ENCODE measurements around the gene WDPCP.

DNA sequence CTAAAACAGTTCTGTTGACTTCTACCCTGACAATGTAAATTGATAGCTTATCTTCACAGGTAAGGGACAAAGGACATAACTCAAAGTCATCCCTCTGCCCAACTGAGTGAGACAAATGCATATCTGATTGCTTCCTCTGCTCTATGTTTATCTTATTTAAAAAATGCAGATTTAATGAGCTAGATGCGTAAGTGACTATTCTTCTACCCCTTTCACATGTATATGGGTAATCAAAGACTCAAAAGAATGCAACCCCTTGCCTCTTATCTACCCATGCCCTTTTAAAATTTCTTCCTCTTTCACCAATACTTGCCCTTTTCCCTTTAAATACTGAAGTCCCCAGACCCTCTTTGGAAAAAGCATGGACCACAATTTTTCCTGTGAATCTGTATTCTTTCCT is 253.4 kb downstream of the WDPCP start:
- TF ChIP-seq RARB (CRISPR knock-in tag; IDR thresholded peaks at IDR 0.05): no peak
- no peak for TF ChIP-seq ZFP3 (CRISPR knock-in tag; IDR thresholded peaks at IDR 0.05)
- TF ChIP-seq, protein P1, sequence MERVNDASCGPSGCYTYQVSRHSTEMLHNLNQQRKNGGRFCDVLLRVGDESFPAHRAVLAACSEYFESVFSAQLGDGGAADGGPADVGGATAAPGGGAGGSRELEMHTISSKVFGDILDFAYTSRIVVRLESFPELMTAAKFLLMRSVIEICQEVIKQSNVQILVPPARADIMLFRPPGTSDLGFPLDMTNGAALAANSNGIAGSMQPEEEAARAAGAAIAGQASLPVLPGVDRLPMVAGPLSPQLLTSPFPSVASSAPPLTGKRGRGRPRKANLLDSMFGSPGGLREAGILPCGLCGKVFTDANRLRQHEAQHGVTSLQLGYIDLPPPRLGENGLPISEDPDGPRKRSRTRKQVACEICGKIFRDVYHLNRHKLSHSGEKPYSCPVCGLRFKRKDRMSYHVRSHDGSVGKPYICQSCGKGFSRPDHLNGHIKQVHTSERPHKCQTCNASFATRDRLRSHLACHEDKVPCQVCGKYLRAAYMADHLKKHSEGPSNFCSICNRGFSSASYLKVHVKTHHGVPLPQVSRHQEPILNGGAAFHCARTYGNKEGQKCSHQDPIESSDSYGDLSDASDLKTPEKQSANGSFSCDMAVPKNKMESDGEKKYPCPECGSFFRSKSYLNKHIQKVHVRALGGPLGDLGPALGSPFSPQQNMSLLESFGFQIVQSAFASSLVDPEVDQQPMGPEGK (CRISPR knock-in tag; IDR thresholded peaks at IDR 0.05; ENCODE audit: borderline replicate concordance): no peak
